HEK293T (cell line): ENCODE data around the gene C3orf22.

Experiments
- BHLHE40 ChIP-seq: fragments of 450-650 bp; IDR thresholded peaks from 2 replicates; pipeline ENCODE4 v1.6.1; 2016; ENCODE audit warnings: mild to moderate bottlenecking, moderate library complexity, borderline replicate concordance
- ELF4 ChIP-seq: fragments of 450-650 bp; IDR thresholded peaks from 2 replicates; pipeline ENCODE4 v1.6.1; 2017; ENCODE audit warnings: antibody characterized with exemption
- FOXK2 ChIP-seq: fragments of 450-650 bp; IDR thresholded peaks from 2 replicates; pipeline ENCODE4 v1.6.1; 2016; ENCODE audit warnings: mild to moderate bottlenecking
- FOXM1 ChIP-seq: fragments of 450-650 bp; IDR thresholded peaks from 2 replicates; pipeline ENCODE4 v1.6.1; 2017; ENCODE audit warnings: mild to moderate bottlenecking, borderline replicate concordance
- HDGF ChIP-seq: fragments of 450-650 bp; IDR thresholded peaks from 2 replicates; pipeline ENCODE4 v1.6.1; 2017; ENCODE audit warnings: antibody characterized with exemption, borderline replicate concordance
- L3MBTL2 ChIP-seq: fragments of 450-650 bp; conservative IDR thresholded peaks from 2 replicates; pipeline ENCODE4 v1.6.1; 2016; ENCODE audit warnings: mild to moderate bottlenecking
- NFRKB ChIP-seq: fragments of 450-650 bp; IDR thresholded peaks from 2 replicates; pipeline ENCODE4 v1.6.1; 2016; ENCODE audit warnings: mild to moderate bottlenecking, moderate library complexity
- SP1 ChIP-seq: fragments of 450-650 bp; IDR thresholded peaks from 2 replicates; pipeline ENCODE4 v1.6.1; 2017
- SUZ12 ChIP-seq: fragments of 450-650 bp; IDR thresholded peaks from 2 replicates; pipeline ENCODE4 v1.6.1; 2016; ENCODE audit warnings: mild to moderate bottlenecking
- ZNF384 ChIP-seq: fragments of 450-650 bp; IDR thresholded peaks from 2 replicates; pipeline ENCODE4 v1.6.1; 2016

GRCh38 chr3:126556637-126557414 is 1.9 kb downstream of the C3orf22 start:
- TF ChIP-seq FOXK2 (no peak), SP1 (no peak), ZNF384 (no peak), SUZ12 (no peak), ELF4 (no peak), FOXM1 (no peak), HDGF (no peak), L3MBTL2 (no peak), BHLHE40 (no peak), NFRKB (no peak)
